KG1 (cell line): Measurements from ENCODE around the gene SUGP2.

Source experiments
- DNase-seq: peaks from one replicate; lab custom pipeline; 2025; lab: John Stamatoyannopoulos, UW

SUGP2 gene

DNA sequence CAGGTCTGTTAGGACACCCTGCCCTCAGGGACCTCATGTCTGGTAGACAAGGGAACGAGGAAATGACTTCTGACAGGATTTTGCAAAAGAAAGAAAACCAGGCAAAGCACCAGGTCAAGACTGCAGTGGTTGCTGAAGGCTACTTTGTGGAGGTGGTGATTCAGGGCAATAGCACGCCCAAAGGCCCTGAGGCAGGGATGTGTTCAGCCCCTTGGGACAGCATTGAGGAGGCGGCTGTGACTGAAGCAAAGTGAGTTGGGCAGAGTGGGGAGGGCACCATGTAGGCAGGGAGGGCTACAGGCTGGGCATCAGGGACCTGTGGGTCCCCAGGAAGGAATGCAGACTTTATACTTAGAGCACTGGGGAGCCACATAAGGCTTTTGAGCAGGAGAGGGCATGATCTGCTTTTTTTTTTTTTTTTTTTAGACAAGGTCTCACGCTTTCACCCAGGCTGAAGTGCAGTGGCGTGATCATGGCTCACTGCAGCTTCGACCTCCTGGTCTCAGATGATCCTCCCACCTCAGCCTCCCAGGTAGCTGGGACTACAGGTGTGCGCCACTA, 81.5 kb downstream of the SUGP2 start:
- DNase-seq = no peak

DNA sequence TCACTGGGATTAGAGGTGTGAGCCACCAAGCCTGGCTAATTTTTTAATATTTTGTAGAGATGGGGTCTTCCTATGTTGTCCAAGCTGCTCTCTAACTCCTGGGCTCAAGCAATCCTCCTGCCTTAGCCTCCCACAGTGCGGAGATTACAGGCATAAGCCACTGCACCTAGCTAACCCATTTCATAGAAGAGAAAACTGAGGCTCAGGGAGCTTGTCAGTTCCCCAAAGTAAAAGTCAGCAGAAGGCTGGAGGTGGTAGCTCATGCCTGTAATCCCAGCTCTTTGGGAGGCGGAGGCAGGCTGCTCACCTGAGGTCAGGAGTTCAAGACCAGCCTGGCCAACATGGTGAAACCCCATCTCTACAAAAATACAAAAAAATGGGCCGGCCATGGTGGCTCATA, 83.5 kb downstream of the SUGP2 start:
- no peak for DNase-seq

DNA sequence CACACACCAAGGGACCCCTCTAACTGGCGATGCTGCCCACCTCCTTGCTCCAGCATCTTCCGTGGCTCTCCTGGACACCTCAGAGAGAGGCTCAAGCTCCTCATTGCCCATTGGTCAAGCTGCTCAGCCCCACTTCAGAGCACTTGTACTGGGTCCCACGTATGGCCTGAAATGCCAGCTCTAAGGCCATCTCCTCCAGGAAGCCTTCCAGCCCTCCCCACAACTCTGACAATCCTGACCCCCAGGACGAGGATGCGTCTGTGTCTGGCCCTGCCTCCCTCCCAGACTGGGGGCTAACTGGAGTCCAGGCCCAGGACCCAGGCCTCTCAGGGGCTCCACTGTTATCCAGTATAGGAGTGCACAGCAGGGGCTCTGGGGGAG, 84.4 kb downstream of the SUGP2 start:
- no peak for DNase-seq

DNA sequence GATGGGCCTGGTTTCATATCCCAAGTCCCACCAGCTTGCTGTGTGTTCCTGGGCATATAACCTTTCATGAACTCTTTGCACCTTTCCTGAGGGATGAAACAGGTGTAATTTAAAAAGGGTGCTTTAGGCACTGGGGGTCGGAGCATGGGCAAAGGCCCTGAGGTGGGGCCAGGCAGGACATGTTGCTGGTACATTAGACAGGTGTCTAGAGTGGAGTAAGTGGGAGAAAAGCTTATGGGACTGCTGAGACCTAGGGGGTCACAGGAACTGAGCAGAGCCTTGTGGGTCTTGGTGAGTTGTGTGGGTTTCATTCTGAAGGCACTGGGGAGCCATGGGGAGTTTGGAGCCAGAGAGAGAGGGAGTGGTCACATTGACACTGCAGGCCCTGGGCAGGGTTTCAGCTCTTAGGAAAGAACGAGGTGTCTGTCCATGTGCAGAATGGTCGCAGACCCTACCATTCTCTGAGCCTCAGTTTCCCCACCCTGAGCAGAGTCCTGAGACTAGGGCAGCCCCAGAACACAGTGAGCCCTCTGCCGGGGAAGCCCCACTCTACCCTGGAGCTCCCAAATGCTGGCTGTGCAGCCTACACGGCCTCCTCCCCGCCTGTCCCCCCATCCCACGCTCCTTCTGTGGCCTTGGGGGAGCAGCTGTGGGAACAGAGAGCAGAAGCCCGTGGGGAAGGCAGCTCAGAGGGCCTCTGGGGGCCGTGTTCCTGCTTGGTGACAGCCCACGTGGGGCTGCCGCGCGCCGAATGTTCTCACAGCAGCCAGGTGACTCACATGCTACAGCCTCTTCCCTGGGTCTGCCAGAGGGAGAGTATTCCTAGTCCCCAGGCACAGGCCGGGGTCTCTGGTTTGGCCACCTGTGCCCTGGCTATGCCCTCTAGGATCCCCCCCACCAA, 85.0 kb downstream of the SUGP2 start:
- no peak for DNase-seq

DNA sequence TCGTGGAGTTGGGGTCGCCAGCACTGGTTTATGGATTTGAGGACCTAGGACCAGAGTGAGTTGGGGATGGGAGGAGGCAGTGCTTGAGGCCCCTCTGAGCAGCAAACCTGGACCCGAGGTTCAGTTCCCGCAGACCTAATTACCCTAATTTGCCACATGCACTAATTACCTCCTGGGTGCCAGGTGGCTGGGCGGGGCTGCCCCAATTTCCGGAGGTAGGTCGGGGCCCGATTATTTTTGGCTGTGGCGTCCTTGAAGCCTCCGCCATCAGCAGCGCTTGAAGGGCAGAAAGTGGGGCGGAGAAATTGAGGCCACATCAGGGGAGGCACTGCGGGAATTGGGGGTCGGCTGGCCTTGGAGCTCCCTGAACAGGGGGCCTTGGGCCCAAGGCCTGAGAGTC, 86.4 kb downstream of the SUGP2 start:
- no peak for DNase-seq

DNA sequence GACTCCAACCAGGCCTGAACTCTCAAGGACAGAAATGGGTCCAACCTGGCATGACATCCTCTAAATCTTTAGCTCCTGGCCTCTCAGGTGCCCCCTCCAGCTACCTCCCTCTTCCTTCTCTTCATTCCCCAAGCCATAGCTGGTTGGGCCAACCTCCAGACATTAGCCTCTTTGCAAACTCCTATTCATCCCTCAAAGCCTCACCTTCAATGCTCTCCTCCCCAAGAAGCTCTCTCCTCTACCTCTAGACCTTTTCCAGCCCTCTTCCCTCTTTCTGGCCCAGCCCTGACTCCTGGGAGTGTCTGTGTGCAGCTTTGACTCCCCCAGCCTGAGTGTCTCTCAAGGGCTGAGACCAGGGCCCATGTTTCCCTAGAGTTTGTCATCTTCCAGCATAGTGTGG, 87.0 kb downstream of the SUGP2 start:
- DNase-seq = no peak

DNA sequence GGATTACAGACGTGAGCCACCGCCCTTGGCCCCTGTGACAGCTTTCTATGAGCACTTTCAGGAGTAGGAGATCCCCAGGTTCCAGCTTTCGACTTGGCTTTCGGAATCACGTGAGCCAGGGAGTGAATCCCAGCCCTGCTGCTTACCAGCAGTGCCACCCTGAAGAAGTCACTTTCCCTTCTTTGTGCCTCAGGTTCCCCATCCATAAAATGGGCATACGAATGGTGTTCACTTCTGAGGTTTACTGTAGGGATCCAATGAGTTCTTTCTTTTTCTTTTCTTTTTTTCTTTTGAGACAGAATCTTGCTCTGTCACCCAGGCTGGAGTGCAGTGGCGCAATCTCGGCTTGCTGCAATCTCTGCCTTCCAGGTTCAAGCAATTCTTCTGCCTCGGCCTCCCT, 88.0 kb downstream of the SUGP2 start:
- DNase-seq = no peak

DNA sequence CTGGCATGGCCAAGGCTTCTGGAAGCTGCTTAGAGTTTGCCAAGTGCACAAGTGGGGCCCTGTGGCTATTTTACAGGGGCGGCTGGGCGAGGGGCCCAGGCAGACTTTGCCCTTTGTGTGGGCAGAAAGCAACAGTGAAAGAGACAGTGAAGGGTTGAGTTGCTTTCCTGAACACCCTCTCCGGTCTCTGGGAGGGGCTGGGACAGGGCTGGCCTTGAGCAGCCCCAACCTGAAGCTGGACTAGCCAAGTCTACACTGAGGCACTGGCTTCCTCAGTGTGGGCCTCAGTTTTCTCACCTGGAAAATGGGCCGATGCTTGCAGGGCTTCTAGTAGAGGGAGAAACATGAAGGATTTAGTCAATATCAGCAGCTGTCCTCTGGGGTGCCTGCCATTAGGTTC, 89.9 kb downstream of the SUGP2 start:
- no peak for DNase-seq

DNA sequence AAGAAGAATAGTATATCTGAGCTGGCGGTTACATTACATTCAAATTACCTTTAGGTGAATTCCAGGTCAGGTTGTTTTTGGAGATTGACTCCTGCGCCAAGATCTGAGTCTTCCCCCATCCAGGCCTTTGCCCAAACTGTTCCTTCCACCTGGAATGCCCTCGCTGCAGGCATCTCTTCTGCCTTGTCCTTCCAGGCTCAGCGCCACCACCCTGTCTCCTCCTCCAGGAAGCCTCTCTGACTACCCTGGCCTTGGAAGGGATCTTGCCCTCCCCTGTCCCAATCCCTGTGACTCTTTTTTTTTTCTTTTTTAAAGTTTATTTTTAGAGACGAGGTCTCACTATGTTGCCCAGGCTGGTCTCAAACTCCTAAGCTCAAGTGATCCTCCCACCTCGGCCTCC, 90.6 kb downstream of the SUGP2 start:
- DNase-seq = no peak

DNA sequence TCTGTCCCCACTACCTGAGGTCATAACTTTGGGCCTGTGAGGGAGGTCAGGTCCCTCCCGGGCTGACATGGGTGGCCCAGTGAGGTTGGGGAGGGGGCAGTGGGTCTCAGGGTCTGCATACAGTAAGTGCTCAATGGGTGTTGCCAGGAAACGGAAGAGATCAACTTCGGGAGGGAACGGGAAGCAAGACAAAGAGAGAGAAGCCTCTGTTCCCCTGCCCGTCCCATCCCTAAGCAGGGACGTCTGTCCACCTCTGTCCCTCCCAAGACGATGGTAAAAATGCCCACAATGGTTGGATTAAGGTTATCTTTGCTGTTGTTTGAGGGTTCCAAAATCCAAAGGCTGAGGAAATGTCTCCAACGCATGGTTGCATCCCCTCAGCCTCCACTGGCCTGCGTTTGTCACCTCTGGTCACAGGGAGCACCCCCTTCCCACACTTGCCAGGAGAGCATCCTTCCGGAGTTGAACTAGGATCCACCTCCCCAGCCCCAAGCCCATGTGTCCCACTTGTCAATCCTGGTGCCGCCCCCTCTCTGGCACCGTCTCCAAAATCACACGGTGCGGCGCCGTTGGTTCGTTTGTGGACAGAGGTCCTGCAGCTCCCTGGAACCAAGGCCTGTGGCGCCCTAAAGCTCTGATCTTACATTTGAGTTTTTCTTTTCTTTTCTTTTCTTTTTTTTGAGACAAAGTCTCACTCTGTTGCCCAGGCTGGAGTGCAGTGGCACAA, 91.5 kb downstream of the SUGP2 start:
- DNase-seq = no peak
